H9 (cell line): ENCODE results near the gene PUS7. TPM values are rescaled to one million over a fixed set of nuclear protein-coding genes. Genes with fewer than 3 reads are reported as not detected.

Experiments
- DNase-seq: peaks from one replicate; pipeline ENCODE4 v3.0.0-alpha.2; 2017
- H2AFZ ChIP-seq: one replicate; pipeline ENCODE4 v1.6.1; 2013; ENCODE audit warnings: mild to moderate bottlenecking, low read length, control low read depth, moderate library complexity
- H2AK5ac ChIP-seq: 2 replicates; pipeline ENCODE4 v1.6.1; 2013; ENCODE audit warnings: low read length, control low read depth, mixed read lengths; ENCODE audit not compliant: insufficient read length
- H2BK120ac ChIP-seq: one replicate; pipeline ENCODE4 v1.6.1; 2013; ENCODE audit warnings: low read depth, mild to moderate bottlenecking, low read length, control low read depth, inconsistent platforms; ENCODE audit not compliant: poor library complexity, severe bottlenecking
- H2BK12ac ChIP-seq: 2 replicates; pipeline ENCODE4 v1.6.1; 2013; ENCODE audit warnings: low read length, control low read depth, mixed read lengths, low read depth; ENCODE audit not compliant: insufficient read length
- H2BK15ac ChIP-seq: 2 replicates; pipeline ENCODE4 v1.6.1; 2013; ENCODE audit warnings: low read depth, low read length, control low read depth
- H2BK20ac ChIP-seq: one replicate; pipeline ENCODE4 v1.6.1; 2013; ENCODE audit warnings: low read depth, mild to moderate bottlenecking, low read length, control low read depth, inconsistent platforms; ENCODE audit not compliant: poor library complexity, severe bottlenecking
- H2BK5ac ChIP-seq: 2 replicates; pipeline ENCODE4 v1.6.1; 2013; ENCODE audit warnings: low read length, control low read depth, mixed read lengths; ENCODE audit not compliant: insufficient read length
- H3K14ac ChIP-seq: 2 replicates; pipeline ENCODE4 v1.6.1; 2013; ENCODE audit warnings: low read length, control low read depth; ENCODE audit not compliant: insufficient read depth
- H3K18ac ChIP-seq: 2 replicates; pipeline ENCODE4 v1.6.1; 2013; ENCODE audit warnings: low read depth, mild to moderate bottlenecking, mixed read lengths, low read length, control low read depth; ENCODE audit not compliant: insufficient read length
- H3K23ac ChIP-seq: 2 replicates; pipeline ENCODE4 v1.6.1; 2013; ENCODE audit warnings: low read length, control low read depth, mixed read lengths, low read depth; ENCODE audit not compliant: insufficient read length
- H3K23me2 ChIP-seq: 2 replicates; pipeline ENCODE4 v1.6.1; 2013; ENCODE audit warnings: low read depth, mild to moderate bottlenecking, mixed read lengths, low read length, control low read depth; ENCODE audit not compliant: insufficient read length, poor library complexity, severe bottlenecking
- H3K27ac ChIP-seq: 2 replicates; pipeline ENCODE4 v1.5.1; 2013; ENCODE audit warnings: low read length, control low read depth, mixed read lengths, low read depth; ENCODE audit not compliant: insufficient read length
- H3K27me3 ChIP-seq: 2 replicates; pipeline ENCODE4 v1.6.1; 2013; ENCODE audit warnings: low read length, control low read depth, inconsistent platforms; ENCODE audit not compliant: insufficient read depth
- H3K4ac ChIP-seq: 2 replicates; pipeline ENCODE4 v1.6.1; 2013; ENCODE audit warnings: low read depth, mild to moderate bottlenecking, control low read depth, inconsistent platforms, low read length, moderate library complexity
- H3K4me1 ChIP-seq: 2 replicates; pipeline ENCODE4 v1.6.1; 2013; ENCODE audit warnings: low read length, control low read depth, inconsistent platforms; ENCODE audit not compliant: insufficient read depth
- H3K4me2 ChIP-seq: 2 replicates; pipeline ENCODE4 v1.6.1; 2013; ENCODE audit warnings: low read length, control low read depth, mixed read lengths; ENCODE audit not compliant: insufficient read length, insufficient read depth
- H3K56ac ChIP-seq: 2 replicates; pipeline ENCODE4 v1.6.1; 2013; ENCODE audit warnings: low read depth, mild to moderate bottlenecking, mixed read lengths, low read length, control low read depth; ENCODE audit not compliant: insufficient read length
- H3K79me1 ChIP-seq: 2 replicates; pipeline ENCODE4 v1.6.1; 2013; ENCODE audit warnings: low read depth, mild to moderate bottlenecking, moderate library complexity, low read length, control low read depth, inconsistent platforms; ENCODE audit not compliant: insufficient read depth, poor library complexity, severe bottlenecking
- H3K79me2 ChIP-seq: 2 replicates; pipeline ENCODE4 v1.6.1; 2013; ENCODE audit warnings: low read length, control low read depth, inconsistent platforms; ENCODE audit not compliant: insufficient read depth
- H3K9ac ChIP-seq: 2 replicates; pipeline ENCODE4 v1.6.1; 2013; ENCODE audit warnings: low read length, control low read depth, mixed read lengths; ENCODE audit not compliant: insufficient read length; ENCODE audit errors: extremely low read depth
- H3K9me3 ChIP-seq: one replicate; pipeline ENCODE4 v1.6.1; 2013; ENCODE audit warnings: low read depth, low read length, inconsistent platforms; ENCODE audit not compliant: control insufficient read depth
- H3T11ph ChIP-seq: one replicate; pipeline ENCODE4 v1.6.1; 2013; ENCODE audit warnings: mild to moderate bottlenecking, low read length, control low read depth, inconsistent platforms
- H4K20me1 ChIP-seq: one replicate; pipeline ENCODE4 v1.6.1; 2013; ENCODE audit not compliant: control insufficient read depth, insufficient read length, insufficient read depth
- H4K5ac ChIP-seq: 2 replicates; pipeline ENCODE4 v1.6.1; 2013; ENCODE audit warnings: low read depth, mild to moderate bottlenecking, mixed read lengths, low read length, control low read depth; ENCODE audit not compliant: insufficient read length
- H4K8ac ChIP-seq: replicated peaks from 2 replicates; pipeline ENCODE4 v1.6.1; 2013; ENCODE audit warnings: low read length, control low read depth, mixed read lengths, low read depth; ENCODE audit not compliant: insufficient read length
- H4K91ac ChIP-seq: 2 replicates; pipeline ENCODE4 v1.6.1; 2013; ENCODE audit warnings: low read depth, mild to moderate bottlenecking, moderate library complexity, mixed read lengths, low read length, control low read depth; ENCODE audit not compliant: insufficient read length
- H3K27ac Mint-ChIP-seq, 3 experiments: 2 replicates in 2 of 3; 3 replicates in 1 of 3; pipeline ENCODE4 v1.8.0; 2020 to 2021; ENCODE audit warnings: mixed read lengths in 3 of 3, mild to moderate bottlenecking in 1 of 3, moderate library complexity in 1 of 3
- H3K27me3 Mint-ChIP-seq: 2 replicates; pipeline ENCODE4 v1.8.0; 2021; ENCODE audit warnings: low read depth, mild to moderate bottlenecking, moderate library complexity, mixed read lengths
- H3K36me3 Mint-ChIP-seq, 3 experiments: 2 replicates in 2 of 3; 3 replicates in 1 of 3; pipeline ENCODE4 v1.8.0; 2020 to 2021; ENCODE audit warnings: low read depth in 3 of 3, mixed read lengths in 3 of 3; ENCODE audit not compliant: insufficient read depth in 1 of 3
- H3K4me1 Mint-ChIP-seq, 2 experiments: 2 replicates each; pipeline ENCODE4 v1.8.0; 2020; ENCODE audit warnings: mixed read lengths in 2 of 2
- H3K4me3 Mint-ChIP-seq, 2 experiments: 2 replicates in 1 of 2; 3 replicates in 1 of 2; pipeline ENCODE4 v1.8.0; 2020 to 2021; ENCODE audit warnings: mild to moderate bottlenecking in 2 of 2, mixed read lengths in 2 of 2, moderate library complexity in 1 of 2
- H3K9me3 Mint-ChIP-seq, 2 experiments: 2 replicates in 1 of 2; 3 replicates in 1 of 2; pipeline ENCODE4 v1.8.0; 2020; ENCODE audit warnings: mild to moderate bottlenecking in 2 of 2, mixed read lengths in 2 of 2, moderate library complexity in 1 of 2
- WGBS: extraction: QIAGEN DNeasy Blood & Tissue Kit; methylation state at CpG from one replicate; pipeline ENCODE4 v1.1.7; 2013; ENCODE audit warnings: missing lambda C conversion rate, low lambda C conversion rate, mixed read lengths; ENCODE audit not compliant: insufficient read length; ENCODE audit errors: extremely low coverage; 5-methylcytosine and 5-hydroxymethylcytosine counted together
- total RNA-seq: library from RNA; stranded (reverse); gene quantifications from 2 replicates; pipeline ENCODE4 v1.2.1, GENCODE V29; 2021
- TF ChIP-seq, protein P1 (sequence below): fragments of 200-600 bp; sonication (generic); conservative IDR thresholded peaks from 3 replicates; pipeline ENCODE4 v1.8.0; 2021; ENCODE audit warnings: antibody characterized with exemption, mild to moderate bottlenecking

The PUS7 gene
- total RNA-seq, 1 experiment from 2014 or later, result 54.3 TPM

DNA sequence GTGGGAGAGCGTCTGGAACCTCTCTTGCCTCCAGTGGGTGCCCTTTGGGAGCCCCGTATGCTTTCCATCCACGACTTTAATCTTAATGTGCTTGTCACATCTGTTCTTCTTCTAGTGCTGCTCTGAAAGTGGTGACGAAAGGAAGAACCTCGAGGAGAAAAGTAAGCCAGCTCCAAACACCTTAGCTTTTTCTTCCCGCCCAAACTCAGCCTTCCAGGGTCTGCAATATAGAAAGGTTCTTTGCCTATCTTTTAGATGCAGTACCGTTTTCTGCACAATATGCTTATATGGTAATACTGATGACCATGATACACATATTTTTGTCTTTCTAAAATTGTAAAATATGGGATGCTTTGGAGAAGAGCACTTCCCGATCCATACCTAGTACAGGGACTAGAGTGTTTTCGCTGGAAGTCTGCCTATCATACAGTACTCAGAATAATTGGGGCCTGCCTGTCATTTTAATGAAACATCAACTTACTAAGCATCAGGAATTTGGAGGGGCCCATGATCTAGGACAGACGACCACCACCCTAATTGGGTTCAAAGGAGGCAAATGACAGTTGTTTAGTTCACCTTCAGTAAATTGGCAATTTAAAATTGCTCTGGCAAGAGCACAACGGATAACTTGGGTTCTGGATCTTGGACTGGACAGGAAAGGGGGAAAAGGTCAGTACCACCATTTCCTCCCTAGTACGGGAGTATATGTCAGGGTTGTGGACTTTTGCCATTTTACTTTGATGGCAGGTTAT, 10.8 kb upstream of the PUS7 start:
- no peak for DNase-seq
- no peak overlapping the region for H2AFZ ChIP-seq

More for the DNA sequence above, 10.8 kb upstream of the PUS7 start:
- no peaks in the 10 kb centered on the region for H3K79me1 ChIP-seq
- Mint-ChIP-seq H3K9me3 (no peaks in the 10 kb centered on the region), H3K4me1 (peaks cover 12 to 16% of the 10 kb centered on the region in 2 experiments), H3K36me3 (peaks cover 2 to 17% (median 13%) of the 10 kb centered on the region in 3 experiments; a peak in 6 of 7 replicates), H3K27me3 (no peaks in the 10 kb centered on the region), H3K27ac (peak overlapping the region in 1 of 3 experiments; percentile 82; a peak in 1 of 7 replicates), H3K4me3 (peak overlapping the region; percentile 96 to 97)
- no peak overlapping the region for H2BK12ac ChIP-seq
- peak overlapping the region; percentile 72 for H3K9ac ChIP-seq
- H3K23ac ChIP-seq, result no peak overlapping the region
- no peak overlapping the region for H2AK5ac ChIP-seq
- H3K4me2 ChIP-seq, result peak overlapping the region; percentile 84
- TF ChIP-seq, protein P1, sequence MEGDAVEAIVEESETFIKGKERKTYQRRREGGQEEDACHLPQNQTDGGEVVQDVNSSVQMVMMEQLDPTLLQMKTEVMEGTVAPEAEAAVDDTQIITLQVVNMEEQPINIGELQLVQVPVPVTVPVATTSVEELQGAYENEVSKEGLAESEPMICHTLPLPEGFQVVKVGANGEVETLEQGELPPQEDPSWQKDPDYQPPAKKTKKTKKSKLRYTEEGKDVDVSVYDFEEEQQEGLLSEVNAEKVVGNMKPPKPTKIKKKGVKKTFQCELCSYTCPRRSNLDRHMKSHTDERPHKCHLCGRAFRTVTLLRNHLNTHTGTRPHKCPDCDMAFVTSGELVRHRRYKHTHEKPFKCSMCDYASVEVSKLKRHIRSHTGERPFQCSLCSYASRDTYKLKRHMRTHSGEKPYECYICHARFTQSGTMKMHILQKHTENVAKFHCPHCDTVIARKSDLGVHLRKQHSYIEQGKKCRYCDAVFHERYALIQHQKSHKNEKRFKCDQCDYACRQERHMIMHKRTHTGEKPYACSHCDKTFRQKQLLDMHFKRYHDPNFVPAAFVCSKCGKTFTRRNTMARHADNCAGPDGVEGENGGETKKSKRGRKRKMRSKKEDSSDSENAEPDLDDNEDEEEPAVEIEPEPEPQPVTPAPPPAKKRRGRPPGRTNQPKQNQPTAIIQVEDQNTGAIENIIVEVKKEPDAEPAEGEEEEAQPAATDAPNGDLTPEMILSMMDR, result no peak
- 0 out of 2 replicates have a peak, but pooled peaks cover 2% of the 10 kb centered on the region for H3K4me1 ChIP-seq
- no peaks in the 10 kb centered on the region for H3K9me3 ChIP-seq
- no peak overlapping the region for H3K14ac ChIP-seq
- no peak overlapping the region for H2BK5ac ChIP-seq
- H4K20me1 ChIP-seq, result no peaks in the 10 kb centered on the region
- no CpG with 5 or more reads among the region's 12 CpGs for WGBS
- no peak overlapping the region for H3K4ac ChIP-seq
- no peak overlapping the region for H3K27ac ChIP-seq
- H4K8ac ChIP-seq, result no peak overlapping the region
- no peak overlapping the region for H3T11ph ChIP-seq
- no peak overlapping the region for H3K18ac ChIP-seq
- H2BK120ac ChIP-seq, result no peak overlapping the region
- no peaks in the 10 kb centered on the region for H3K79me2 ChIP-seq
- H3K23me2 ChIP-seq, result peaks cover 4% of the 10 kb centered on the region
- H3K56ac ChIP-seq, result no peak overlapping the region
- no peak overlapping the region for H4K91ac ChIP-seq
- no peak overlapping the region for H4K5ac ChIP-seq
- no peak overlapping the region for H2BK15ac ChIP-seq
- H2BK20ac ChIP-seq, result no peak overlapping the region
- H3K27me3 ChIP-seq, result no peaks in the 10 kb centered on the region
